Measurements from ENCODE around the gene SSH2.

Gene SSH2

GRCh38 chr17:29584452-29585079 lies 345.5 kb downstream of the SSH2 start:
- no peak for DNase-seq

GRCh38 chr17:29583324-29584248 lies 346.4 kb downstream of the SSH2 start:
- DNase-seq = no peak

DNA sequence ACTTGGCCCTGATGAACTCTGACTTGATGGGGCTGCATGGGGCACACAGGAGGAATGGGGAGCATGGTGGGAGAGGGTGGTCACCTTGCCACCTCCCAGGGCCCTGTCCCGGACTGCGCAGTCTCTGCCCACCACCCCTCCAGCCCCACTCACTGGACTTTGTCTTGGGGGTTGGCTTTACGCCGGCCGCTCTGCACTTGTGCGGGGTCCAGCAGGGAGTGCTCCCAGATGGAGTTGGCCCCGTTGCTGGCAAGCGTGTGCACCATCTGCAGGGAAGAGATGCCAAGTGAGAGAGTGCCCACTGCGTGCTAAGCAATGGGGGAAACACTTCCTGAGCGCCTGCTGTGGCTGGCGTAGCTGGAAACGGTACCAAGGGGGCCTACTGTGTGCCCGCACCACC lies 347.3 kb downstream of the SSH2 start:
- no peak for DNase-seq

DNA sequence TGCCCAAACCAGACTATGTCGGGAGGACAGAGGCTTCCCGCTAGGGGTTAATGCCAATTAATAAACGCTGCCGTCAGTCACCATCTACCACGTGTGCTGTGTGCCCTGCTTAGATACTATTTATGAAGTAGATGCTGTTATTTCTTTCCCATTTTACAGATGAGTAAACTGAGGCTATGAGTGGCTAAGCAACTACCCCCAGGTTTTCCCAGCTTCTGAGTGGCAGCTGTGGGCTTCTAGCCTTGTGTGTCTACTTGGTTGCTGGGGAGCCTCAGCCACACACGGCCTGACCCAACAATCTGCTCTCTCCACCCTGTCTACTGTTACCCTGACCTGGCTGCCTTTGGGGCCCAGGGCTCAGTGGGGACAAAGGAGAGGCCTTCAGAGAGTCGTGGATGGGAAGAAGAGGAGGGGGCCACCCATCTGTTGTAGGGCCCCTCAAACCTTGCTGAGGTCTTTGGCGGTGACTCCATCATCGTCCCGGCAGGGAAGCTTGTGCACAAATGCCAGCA lies 347.7 kb downstream of the SSH2 start:
- no peak for DNase-seq

GRCh38 chr17:29581583-29582253 lies 348.3 kb downstream of the SSH2 start:
- DNase-seq = no peak

DNA sequence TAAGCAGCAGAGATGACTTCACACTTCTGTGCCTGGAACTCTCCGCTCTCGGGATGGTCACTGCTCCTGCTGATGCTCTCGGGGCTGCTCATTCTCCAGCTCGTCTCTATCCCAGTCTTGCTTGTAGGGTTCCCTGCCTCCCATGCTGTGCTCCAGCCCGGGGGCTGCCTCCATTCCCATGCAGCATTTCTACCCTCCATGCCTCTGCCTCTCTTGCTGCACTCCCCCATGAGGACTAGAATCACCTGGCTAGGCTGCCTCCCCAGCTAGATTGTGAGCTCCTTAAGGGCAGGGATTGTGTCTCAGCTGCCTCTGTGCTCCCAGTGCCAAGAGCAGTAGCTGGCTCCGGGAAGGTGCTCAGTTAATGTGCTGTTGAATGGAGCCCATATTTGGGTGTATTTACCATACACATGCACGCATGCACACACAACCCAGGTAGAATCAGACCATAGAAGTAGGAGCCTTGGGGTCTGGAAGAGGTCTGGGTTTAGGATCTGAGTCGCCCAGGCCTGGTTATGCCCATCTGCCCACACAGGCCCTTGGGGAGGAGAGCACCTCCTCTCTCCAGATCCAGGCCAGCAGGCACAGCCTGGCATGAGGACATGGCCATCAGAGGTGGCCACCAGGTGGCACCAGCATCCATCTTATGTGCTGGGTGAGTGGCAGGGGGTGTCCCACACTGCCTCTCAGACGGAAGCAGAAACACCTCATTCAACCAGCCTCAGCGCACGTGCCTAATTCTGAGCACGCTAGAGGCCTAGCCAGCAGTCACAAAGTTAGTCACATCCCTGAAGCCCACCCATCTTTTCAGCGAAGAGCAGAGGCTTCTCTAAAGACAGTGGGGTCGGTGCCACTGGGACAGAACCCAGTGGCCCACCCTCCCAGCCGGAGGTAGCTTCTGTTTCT lies 349.9 kb downstream of the SSH2 start:
- peak; percentile 87 for DNase-seq

GRCh38 chr17:29578626-29579485 lies 351.2 kb downstream of the SSH2 start:
- DNase-seq = no peak

- no peak for DNase-seq
Measured at GRCh38 chr17:29577385-29578211, 352.4 kb downstream of the SSH2 start.

DNA sequence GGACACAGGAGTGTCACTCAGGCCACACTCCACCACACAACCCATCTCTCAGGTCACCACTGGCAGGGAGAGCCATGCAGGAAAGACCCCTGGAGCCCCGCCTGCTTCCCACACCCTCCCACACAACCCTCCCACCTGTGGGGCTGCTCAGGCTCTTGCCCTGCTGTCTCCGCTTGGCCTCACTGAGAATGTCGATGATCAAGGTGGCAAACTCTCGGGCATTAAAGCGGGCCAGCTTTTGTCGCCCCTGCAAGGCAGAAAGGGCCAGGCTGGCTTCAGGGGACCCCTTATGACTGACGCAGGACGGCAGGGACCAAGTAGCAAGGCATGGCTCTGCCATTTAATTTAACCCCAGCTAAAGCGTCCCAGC lies 353.0 kb downstream of the SSH2 start:
- DNase-seq = no peak

- no peak for DNase-seq
Measured at GRCh38 chr17:29576214-29577000, 353.6 kb downstream of the SSH2 start.
